Common myeloid progenitor, CD34-positive (primary cell): ENCODE data around the gene ADAMTSL1.

ENCODE experiments used
- CTCF ChIA-PET: fragments of 350-600 bp; sonication (Branson Sonifier 250); formaldehyde crosslinking; loops from one replicate; lab custom pipeline; 2021; ENCODE audit warnings: antibody characterized with exemption; lab: Charles Lee
- POLR2A ChIA-PET: fragments of 350-600 bp; sonication (Branson Sonifier 250); formaldehyde crosslinking; loops from one replicate; lab custom pipeline; 2021; ENCODE audit warnings: antibody characterized with exemption; lab: Charles Lee
- DNase-seq, 3 donors: peaks; one replicate each; pipeline versions ENCODE4 v3.0.0 to v3.0.0-alpha.2; 2013
- H3K27ac ChIP-seq, 2 experiments: 1 replicate in 1 of 2; 2 replicates in 1 of 2; pipeline ENCODE4 v1.7.0; 2013; ENCODE audit warnings: inconsistent platforms in 2 of 2, low read length in 2 of 2, mild to moderate bottlenecking in 2 of 2, low read depth in 1 of 2, moderate library complexity in 1 of 2; ENCODE audit not compliant: severe bottlenecking in 2 of 2, insufficient read depth in 1 of 2, poor library complexity in 1 of 2
- H3K27me3 ChIP-seq, 5 experiments: replicated peaks in 2 of 5; 1 replicate in 3 of 5; 2 replicates in 2 of 5; pipeline versions ENCODE4 v1.6.1 to v1.7.0; 2013; ENCODE audit warnings: low read length in 4 of 5, mild to moderate bottlenecking in 2 of 5, moderate library complexity in 2 of 5, inconsistent platforms in 1 of 5; ENCODE audit not compliant: insufficient read depth in 5 of 5, control insufficient read depth in 4 of 5
- H3K36me3 ChIP-seq, 4 experiments: 1 replicate in 2 of 4; 2 replicates in 2 of 4; pipeline versions ENCODE4 v1.6.1 to v1.7.0; 2013; ENCODE audit warnings: low read length in 3 of 4, control low read depth in 1 of 4, mild to moderate bottlenecking in 1 of 4; ENCODE audit not compliant: control insufficient read depth in 4 of 4, insufficient read depth in 4 of 4
- H3K4me1 ChIP-seq, 4 experiments: 1 replicate in 3 of 4; 2 replicates in 1 of 4; pipeline versions ENCODE4 v1.6.1 to v1.7.1; 2013; ENCODE audit warnings: low read length in 3 of 4, mild to moderate bottlenecking in 3 of 4, control low read depth in 1 of 4, inconsistent platforms in 1 of 4, moderate library complexity in 1 of 4; ENCODE audit not compliant: control insufficient read depth in 4 of 4, insufficient read depth in 4 of 4; ENCODE audit errors: control extremely low read depth in 1 of 4
- H3K4me3 ChIP-seq, 7 experiments: 1 replicate in 4 of 7; 2 replicates in 3 of 7; pipeline versions ENCODE4 v1.5.1 to v1.7.0; 2013; ENCODE audit warnings: mild to moderate bottlenecking in 7 of 7, low read length in 6 of 7, moderate library complexity in 6 of 7, inconsistent platforms in 2 of 7, low read depth in 2 of 7, control low read depth in 1 of 7; ENCODE audit not compliant: insufficient read depth in 4 of 7, control insufficient read depth in 1 of 7; ENCODE audit errors: extremely low read depth in 1 of 7
- H3K9me3 ChIP-seq, 5 experiments: 1 replicate in 4 of 5; 2 replicates in 1 of 5; pipeline versions ENCODE4 v1.6.1 to v1.7.1; 2013; ENCODE audit warnings: low read length in 4 of 5, mild to moderate bottlenecking in 2 of 5, inconsistent platforms in 1 of 5, low read depth in 1 of 5, moderate library complexity in 1 of 5; ENCODE audit not compliant: control insufficient read depth in 4 of 5, insufficient read depth in 2 of 5; ENCODE audit errors: control extremely low read depth in 1 of 5
- WGBS: methylation state at CpG from one replicate; pipeline ENCODE4 v1.1.5; 2013; ENCODE audit not compliant: insufficient coverage; 5-methylcytosine and 5-hydroxymethylcytosine counted together

Gene ADAMTSL1

DNA sequence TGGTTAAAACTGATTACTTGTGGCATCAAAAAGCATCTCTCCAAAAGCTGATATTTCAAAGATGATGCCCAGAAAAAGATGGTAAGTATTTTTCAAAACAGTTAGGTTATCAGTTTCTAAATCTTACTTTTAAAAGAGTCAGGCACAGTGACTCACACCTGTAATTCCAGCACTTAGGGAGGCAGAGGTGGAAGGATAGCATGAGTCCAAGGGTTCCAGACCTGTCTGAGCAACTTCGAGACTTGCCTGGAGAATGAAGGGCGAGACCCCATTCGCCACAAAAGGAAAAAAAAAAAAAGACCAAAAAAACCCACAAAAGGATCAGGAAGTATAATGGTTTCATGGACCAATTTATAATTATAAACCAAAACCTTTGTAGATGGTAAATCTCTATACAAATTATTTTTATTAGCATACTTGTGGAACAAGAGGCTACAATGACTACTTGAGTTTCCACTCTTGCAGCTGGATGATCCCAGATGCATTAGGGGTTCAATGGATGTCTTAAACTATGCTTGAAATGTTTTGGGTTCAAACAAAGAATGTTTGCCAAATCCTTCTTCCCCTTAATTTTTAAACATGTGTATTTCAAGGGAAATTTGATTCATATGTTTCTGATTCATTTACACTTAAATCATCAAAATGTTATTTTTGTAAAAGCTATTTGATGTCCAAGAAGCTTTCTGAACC, 96.1 kb downstream of the ADAMTSL1 start:
- no peaks in the 10 kb centered on the region for H3K9me3 ChIP-seq
- CTCF ChIA-PET = no interaction called here
- H3K36me3 ChIP-seq = no peaks in the 10 kb centered on the region
- no peaks in the 10 kb centered on the region for H3K4me1 ChIP-seq
- POLR2A ChIA-PET = no interaction called here
- no peak for DNase-seq
- H3K27me3 ChIP-seq = no peaks in the 10 kb centered on the region
- no CpG with 5 or more reads among the region's 3 CpGs for WGBS
- no peak overlapping the region for H3K27ac ChIP-seq
- no peak overlapping the region for H3K4me3 ChIP-seq

DNA sequence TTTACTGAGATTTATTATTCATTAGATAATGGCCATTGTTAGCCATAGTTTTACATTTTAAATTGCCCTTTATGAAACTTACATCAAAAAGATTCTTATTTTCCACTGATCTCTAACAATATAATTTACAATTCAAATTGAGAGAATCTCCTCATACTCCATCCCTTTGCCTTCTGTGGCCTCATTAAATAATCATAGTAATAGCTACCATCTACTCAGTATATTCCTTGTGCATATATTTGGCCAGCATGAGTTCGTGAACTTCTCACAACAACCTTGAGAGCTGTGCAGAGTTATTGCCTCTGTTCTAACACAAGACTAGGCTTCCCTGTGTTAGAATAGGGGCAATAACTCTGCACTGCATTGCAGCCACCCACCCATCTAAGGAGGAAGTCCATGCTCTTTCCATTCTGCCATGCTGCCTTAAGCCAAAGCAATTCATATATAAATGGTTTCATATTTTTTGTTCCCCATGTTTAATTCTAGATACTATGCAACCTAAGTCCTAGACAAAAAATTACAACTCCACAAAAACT, 99.1 kb downstream of the ADAMTSL1 start:
- DNase-seq = no peak
- POLR2A ChIA-PET = no interaction called here
- Histone ChIP-seq H3K4me3 (no peak overlapping the region), H3K27ac (no peak overlapping the region), H3K4me1 (no peaks in the 10 kb centered on the region), H3K9me3 (no peaks in the 10 kb centered on the region), H3K36me3 (no peaks in the 10 kb centered on the region), H3K27me3 (no peaks in the 10 kb centered on the region)
- CTCF ChIA-PET = no interaction called here
- 100% methylated on average over 1 of the region's 1 CpG for WGBS

DNA sequence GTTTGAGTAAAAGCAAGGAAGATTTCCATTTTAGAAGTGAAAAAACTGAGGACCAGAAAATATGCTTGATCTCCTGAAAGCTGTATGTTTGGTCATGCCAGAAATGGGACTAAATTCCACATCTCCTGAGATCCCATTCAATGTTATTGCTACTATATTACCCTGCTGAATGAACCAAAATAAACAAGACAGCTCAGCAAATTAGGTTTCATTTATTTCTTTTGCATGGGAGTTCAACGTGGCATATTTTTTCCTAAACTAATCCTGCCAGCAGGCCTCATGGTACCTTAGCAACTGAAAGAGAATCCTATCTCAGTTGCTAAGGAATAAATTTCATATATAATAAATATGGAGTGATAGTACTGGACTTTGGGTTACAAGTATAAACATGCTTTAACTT, 101.7 kb downstream of the ADAMTSL1 start:
- ChIA-PET CTCF (no interaction called here), POLR2A (no interaction called here)
- no peak for DNase-seq
- Histone ChIP-seq H3K4me3 (no peak overlapping the region), H3K27me3 (no peaks in the 10 kb centered on the region), H3K4me1 (no peaks in the 10 kb centered on the region), H3K36me3 (no peaks in the 10 kb centered on the region), H3K9me3 (no peaks in the 10 kb centered on the region), H3K27ac (no peak overlapping the region)
- 100% methylated on average over 1 of the region's 1 CpG for WGBS

DNA sequence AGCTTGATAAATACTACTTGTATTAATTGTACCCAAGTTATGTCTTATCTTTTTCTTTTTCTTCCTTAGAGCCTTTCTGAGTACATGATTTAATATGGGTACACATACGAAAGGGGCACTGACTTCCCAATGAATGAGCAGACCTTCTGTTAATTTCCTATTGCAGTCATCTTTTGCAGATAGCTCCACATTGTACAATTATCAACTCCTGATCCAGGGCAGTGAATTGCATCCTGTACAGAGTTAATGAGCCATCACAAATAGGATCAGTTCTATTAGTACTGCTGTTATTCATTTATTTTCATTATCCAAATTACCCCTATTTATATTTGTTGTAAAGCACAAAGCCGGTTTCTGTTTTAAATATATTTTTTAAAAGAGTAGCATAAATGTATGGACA, 105.6 kb downstream of the ADAMTSL1 start:
- Histone ChIP-seq H3K9me3 (no peaks in the 10 kb centered on the region), H3K27me3 (no peaks in the 10 kb centered on the region), H3K27ac (no peak overlapping the region), H3K4me3 (no peak overlapping the region), H3K36me3 (no peaks in the 10 kb centered on the region), H3K4me1 (no peaks in the 10 kb centered on the region)
- 83% methylated on average over 1 of the region's 2 CpGs for WGBS
- CTCF ChIA-PET = no interaction called here
- no peak for DNase-seq
- POLR2A ChIA-PET = no interaction called here

DNA sequence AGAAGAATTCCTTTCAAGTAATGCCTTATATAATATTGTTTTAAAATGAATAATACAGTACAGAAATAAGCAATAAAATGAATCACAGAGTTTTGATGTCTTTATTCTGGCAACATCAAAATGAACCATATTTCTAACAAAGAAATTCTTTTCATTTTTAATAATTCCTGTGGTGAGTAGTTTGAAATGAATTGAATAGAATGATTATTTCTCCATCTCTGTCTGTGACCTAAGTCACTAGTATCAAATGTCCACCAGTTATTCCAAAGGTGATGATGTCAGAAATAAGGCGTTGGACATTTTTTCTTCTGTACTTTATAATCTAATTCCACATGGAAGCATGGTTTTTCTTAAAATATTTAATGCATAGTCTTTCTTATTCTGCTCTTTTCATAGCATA, 106.2 kb downstream of the ADAMTSL1 start:
- no peaks in the 10 kb centered on the region for H3K4me1 ChIP-seq
- H3K9me3 ChIP-seq = no peaks in the 10 kb centered on the region
- no CpG with 5 or more reads among the region's 1 CpG for WGBS
- POLR2A ChIA-PET = no interaction called here
- no peak for DNase-seq
- no peak overlapping the region for H3K27ac ChIP-seq
- CTCF ChIA-PET = no interaction called here
- H3K4me3 ChIP-seq = no peak overlapping the region
- no peaks in the 10 kb centered on the region for H3K27me3 ChIP-seq
- no peaks in the 10 kb centered on the region for H3K36me3 ChIP-seq

DNA sequence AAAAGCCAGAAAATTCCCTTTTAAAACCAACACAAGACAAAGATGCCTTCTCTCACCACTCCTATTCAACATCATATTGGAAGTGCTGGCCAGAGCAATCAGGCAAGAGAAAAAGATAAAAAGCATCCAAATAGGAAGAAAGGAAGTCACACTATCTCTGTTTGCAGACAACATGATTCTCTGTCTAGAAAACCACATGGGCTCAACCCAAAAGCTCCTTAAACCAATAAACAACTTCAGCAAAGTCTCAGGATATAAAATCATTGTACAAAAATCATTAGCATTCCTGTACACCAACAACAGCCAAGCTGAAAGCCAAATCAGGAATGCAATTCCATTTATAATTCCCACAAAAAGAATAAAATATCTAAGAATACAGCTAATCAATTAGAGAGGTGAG, 112.0 kb downstream of the ADAMTSL1 start:
- Histone ChIP-seq H3K36me3 (no peaks in the 10 kb centered on the region), H3K27ac (no peak overlapping the region), H3K4me3 (no peak overlapping the region), H3K9me3 (no peaks in the 10 kb centered on the region), H3K4me1 (no peaks in the 10 kb centered on the region), H3K27me3 (no peaks in the 10 kb centered on the region)
- ChIA-PET CTCF (no interaction called here), POLR2A (no interaction called here)
- DNase-seq = no peak

DNA sequence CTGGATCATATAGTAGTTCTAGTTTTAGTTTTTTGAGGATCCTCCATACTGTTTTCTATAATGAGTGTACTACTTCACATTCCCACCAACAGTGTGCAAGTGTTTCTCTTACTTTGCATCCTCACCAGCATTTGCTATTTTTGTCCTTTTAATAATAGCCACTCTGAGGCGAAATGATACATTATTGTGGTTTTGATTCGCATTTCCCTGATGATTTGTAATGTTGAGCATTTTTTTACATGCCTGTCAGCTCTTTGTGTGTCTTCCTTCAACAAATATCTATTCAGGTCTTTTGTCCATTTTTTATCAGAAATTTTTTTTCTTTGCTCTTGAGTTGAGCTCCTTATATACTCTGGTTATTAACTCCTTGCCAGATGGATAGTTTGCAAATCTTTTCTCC, 114.0 kb downstream of the ADAMTSL1 start:
- CTCF ChIA-PET = no interaction called here
- no peaks in the 10 kb centered on the region for H3K4me1 ChIP-seq
- no CpG with 5 or more reads among the region's 2 CpGs for WGBS
- H3K27ac ChIP-seq = no peak overlapping the region
- no peak overlapping the region for H3K4me3 ChIP-seq
- peaks cover 0 to 7% (median 0%) of the 10 kb centered on the region in 5 experiments for H3K9me3 ChIP-seq
- no peaks in the 10 kb centered on the region for H3K27me3 ChIP-seq
- DNase-seq = no peak
- H3K36me3 ChIP-seq = no peaks in the 10 kb centered on the region
- POLR2A ChIA-PET = no interaction called here
